ENCODE results near the gene PRKAB1. TPM values are rescaled to one million over a fixed set of nuclear protein-coding genes. Genes with fewer than 3 reads are reported as not detected.

PRKAB1 gene
- total RNA-seq, 4 donors from 2014 or later = 23.3 to 137 (median 37.2) TPM

DNA sequence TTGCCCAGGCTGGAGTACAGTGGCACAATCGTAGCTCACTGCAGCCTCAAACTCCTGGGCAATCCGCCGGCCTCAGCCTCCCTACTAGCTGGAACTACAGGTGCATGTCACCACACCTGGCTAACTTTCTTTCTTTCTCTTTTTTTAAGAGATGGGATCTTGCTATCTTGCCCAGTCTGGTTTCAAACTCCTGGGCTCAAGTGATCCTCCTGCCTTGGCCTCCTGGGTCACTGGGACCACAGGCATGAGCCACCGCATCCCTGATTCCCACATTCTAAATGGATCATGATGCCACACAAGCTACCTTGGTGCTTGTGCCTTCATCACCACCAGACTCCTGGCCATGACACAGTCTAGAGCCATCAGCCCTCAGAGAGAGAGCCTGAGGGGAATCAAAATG, 43.8 kb downstream of the PRKAB1 start:
- no peaks in the 10 kb centered on the region for H3K9me3 ChIP-seq
- 78 to 98% methylated on average over 3 of the region's 4 CpGs for WGBS, 2 donors (ENCODE audit: low coverage in 1 of 2)
- H3K4me1 ChIP-seq = peaks cover 0 to 13% (median 0%) of the 10 kb centered on the region in 3 donors
- peaks cover 0 to 13% of the 10 kb centered on the region in 2 donors for H3K36me3 ChIP-seq
- H3K27me3 ChIP-seq = no peaks in the 10 kb centered on the region
- H3K4me3 ChIP-seq = no peak overlapping the region
- H3K27ac ChIP-seq = no peak overlapping the region
- no peak for ATAC-seq
- TF ChIP-seq EP300 (IDR thresholded peaks at IDR 0.05) (no peak), CTCF (IDR thresholded peaks at IDR 0.05) (no peak), POLR2AphosphoS5 (IDR thresholded peaks at IDR 0.05) (no peak), POLR2A (IDR thresholded peaks at IDR 0.05) (no peak)

DNA sequence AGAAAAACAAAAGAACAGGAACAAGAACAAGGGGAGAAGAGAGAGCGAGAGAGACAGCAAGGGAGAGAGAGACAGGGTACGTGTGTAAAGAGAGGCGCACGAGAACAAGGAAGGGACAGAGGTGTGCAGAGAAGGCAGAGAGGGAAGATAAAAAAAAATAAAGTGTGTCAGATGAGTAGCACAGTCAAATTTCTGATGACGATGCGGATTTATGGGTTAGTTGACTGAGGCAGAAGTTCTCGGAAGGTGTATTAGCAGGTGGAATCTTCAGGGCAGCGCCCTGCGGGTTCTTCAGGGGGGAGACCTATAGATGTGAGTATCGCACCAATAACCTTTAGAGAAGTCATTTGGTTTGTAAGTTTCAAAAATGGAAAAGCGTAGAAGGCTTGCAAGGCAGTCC, 44.8 kb downstream of the PRKAB1 start:
- Histone ChIP-seq H3K4me3 (no peak overlapping the region), H3K27ac (no peak overlapping the region), H3K36me3 (peaks cover 0 to 13% of the 10 kb centered on the region in 2 donors), H3K4me1 (peaks cover 0 to 17% (median 4%) of the 10 kb centered on the region in 3 donors), H3K27me3 (no peaks in the 10 kb centered on the region), H3K9me3 (no peaks in the 10 kb centered on the region)
- TF ChIP-seq EP300 (IDR thresholded peaks at IDR 0.05) (no peak), POLR2AphosphoS5 (IDR thresholded peaks at IDR 0.05) (no peak), CTCF (IDR thresholded peaks at IDR 0.05) (no peak), POLR2A (IDR thresholded peaks at IDR 0.05) (no peak)
- ATAC-seq = no peak
- 93 to 97% methylated on average over 10 to 11 of the region's 11 CpGs for WGBS, 2 donors (ENCODE audit: low coverage in 1 of 2)

DNA sequence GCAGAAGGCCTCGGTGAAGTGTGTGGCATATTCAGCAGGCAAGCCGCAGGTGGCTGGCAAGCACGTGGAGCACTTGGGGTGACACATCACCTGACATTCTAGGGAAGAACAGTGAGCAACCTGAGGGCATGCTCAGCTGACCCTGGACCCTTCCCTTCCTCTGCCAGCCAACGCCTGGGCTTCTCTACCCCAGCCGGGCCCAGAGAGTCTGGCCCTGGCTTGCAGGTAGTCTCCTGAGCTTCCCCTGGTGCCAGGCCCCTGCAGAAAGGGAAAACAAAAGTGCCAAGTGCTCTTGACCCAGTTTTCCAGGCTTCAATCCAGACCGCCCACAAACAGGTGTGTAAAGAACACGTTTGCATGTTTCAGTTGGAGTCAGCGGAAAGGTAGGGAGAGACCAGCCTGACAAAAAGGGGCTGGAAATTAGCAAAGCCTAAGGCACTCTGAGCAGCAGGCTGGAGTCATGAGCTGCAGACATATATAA, 45.7 kb downstream of the PRKAB1 start:
- WGBS, 2 donors (ENCODE audit: low coverage in 1 of 2) = 97% methylated on average over 3 of the region's 8 CpGs; no CpG with 5 or more reads in 1 of the 2 donors
- Histone ChIP-seq H3K27me3 (no peaks in the 10 kb centered on the region), H3K4me1 (peaks cover 0 to 17% (median 4%) of the 10 kb centered on the region in 3 donors), H3K9me3 (no peaks in the 10 kb centered on the region), H3K4me3 (no peak overlapping the region), H3K36me3 (peaks cover 0 to 13% of the 10 kb centered on the region in 2 donors), H3K27ac (no peak overlapping the region)
- TF ChIP-seq POLR2AphosphoS5 (IDR thresholded peaks at IDR 0.05) (no peak), POLR2A (IDR thresholded peaks at IDR 0.05) (no peak), CTCF (IDR thresholded peaks at IDR 0.05) (no peak), EP300 (IDR thresholded peaks at IDR 0.05) (no peak)
- ATAC-seq = no peak

DNA sequence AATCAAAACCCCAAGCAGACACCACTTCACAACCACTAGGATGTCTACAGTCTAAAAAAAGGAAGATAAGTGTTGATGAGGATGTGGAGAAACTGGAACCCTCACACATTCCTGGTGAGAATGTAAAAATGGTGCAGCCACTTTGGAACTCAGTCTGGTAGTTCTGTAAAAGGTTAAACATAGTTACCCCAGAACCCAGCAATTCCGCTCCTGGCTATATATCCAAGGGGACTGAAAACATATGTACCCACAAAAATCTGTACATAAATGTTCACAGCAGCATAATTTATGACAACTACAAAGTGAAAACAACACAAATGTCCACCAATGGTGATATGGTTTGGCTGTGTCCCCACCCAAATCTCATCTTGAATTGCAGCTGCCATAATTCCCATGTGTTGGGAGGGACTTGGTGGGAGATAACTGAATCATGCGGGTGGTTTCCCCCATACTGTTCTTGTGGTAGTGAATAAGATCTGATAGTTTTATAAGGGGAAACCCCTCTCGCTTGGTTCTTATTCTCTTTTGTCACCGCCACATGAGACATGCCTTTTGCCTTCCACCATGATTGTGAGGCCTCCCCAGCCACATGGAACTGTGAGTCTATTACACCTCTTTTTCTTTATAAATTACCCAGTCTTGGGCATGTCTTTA, 46.8 kb downstream of the PRKAB1 start:
- 100% methylated on average over 3 to 4 of the region's 4 CpGs for WGBS, 2 donors (ENCODE audit: low coverage in 1 of 2)
- no peak overlapping the region for H3K27ac ChIP-seq
- H3K4me1 ChIP-seq = peaks cover 0 to 17% (median 4%) of the 10 kb centered on the region in 3 donors
- no peaks in the 10 kb centered on the region for H3K9me3 ChIP-seq
- H3K4me3 ChIP-seq = no peak overlapping the region
- peaks cover 0 to 13% of the 10 kb centered on the region in 2 donors for H3K36me3 ChIP-seq
- no peak for ATAC-seq
- TF ChIP-seq POLR2A (IDR thresholded peaks at IDR 0.05) (no peak), POLR2AphosphoS5 (IDR thresholded peaks at IDR 0.05) (no peak), CTCF (IDR thresholded peaks at IDR 0.05) (no peak), EP300 (IDR thresholded peaks at IDR 0.05) (no peak)
- H3K27me3 ChIP-seq = no peaks in the 10 kb centered on the region

- Histone ChIP-seq H3K27ac (no peak overlapping the region), H3K9me3 (no peaks in the 10 kb centered on the region), H3K36me3 (peaks cover 0 to 11% of the 10 kb centered on the region in 2 donors), H3K4me3 (no peak overlapping the region), H3K4me1 (peaks cover 0 to 17% (median 4%) of the 10 kb centered on the region in 3 donors), H3K27me3 (no peaks in the 10 kb centered on the region)
- no peak for ATAC-seq
- 88 to 96% methylated on average over 3 of the region's 3 CpGs for WGBS, 2 donors (ENCODE audit: low coverage in 1 of 2)
- TF ChIP-seq POLR2A (IDR thresholded peaks at IDR 0.05) (no peak), CTCF (IDR thresholded peaks at IDR 0.05) (no peak), EP300 (IDR thresholded peaks at IDR 0.05) (no peak), POLR2AphosphoS5 (IDR thresholded peaks at IDR 0.05) (no peak)
Measured at GRCh38 chr12:119715268-119715620, 47.3 kb downstream of the PRKAB1 start.

Data from gastroesophageal sphincter (tissue), 4 donors.